ENCODE results near the gene UBE4B. TPM values are rescaled to one million over a fixed set of nuclear protein-coding genes. Genes with fewer than 3 reads are reported as not detected.
A peak's percentile ranks its signal among the peaks of the same experiment; 100 is the strongest.

The UBE4B gene
- total and polyA plus RNA-seq, 7 donors: 10.2 to 124 (median 47.8) TPM

GRCh38 chr1:10108134-10108663 is 75.4 kb downstream of the UBE4B start:
- 85 to 91% methylated on average over 8 of the region's 8 CpGs for WGBS, 2 donors
- Histone ChIP-seq H3K27ac (peak overlapping the region; percentile 71 to 93 (median 84)), H3K36me3 (peaks cover 28 to 37% (median 32%) of the 10 kb centered on the region in 4 donors), H3K4me1 (peaks cover 0 to 41% (median 29%) of the 10 kb centered on the region in 4 donors), H3K9me3 (no peaks in the 10 kb centered on the region), H3K27me3 (no peaks in the 10 kb centered on the region), H3K4me3 (peak overlapping the region in 1 of 4 donors; percentile 12)
- DNase-seq: no peak
- intact Hi-C loops (cut with DNase I): loop anchor here (2.0 to 5.0 kb wide), 3 partner anchors 41 to 104 kb away; partner anchors contain the start of genes KIF1B and UBE4B
- TF ChIP-seq, protein P1, sequence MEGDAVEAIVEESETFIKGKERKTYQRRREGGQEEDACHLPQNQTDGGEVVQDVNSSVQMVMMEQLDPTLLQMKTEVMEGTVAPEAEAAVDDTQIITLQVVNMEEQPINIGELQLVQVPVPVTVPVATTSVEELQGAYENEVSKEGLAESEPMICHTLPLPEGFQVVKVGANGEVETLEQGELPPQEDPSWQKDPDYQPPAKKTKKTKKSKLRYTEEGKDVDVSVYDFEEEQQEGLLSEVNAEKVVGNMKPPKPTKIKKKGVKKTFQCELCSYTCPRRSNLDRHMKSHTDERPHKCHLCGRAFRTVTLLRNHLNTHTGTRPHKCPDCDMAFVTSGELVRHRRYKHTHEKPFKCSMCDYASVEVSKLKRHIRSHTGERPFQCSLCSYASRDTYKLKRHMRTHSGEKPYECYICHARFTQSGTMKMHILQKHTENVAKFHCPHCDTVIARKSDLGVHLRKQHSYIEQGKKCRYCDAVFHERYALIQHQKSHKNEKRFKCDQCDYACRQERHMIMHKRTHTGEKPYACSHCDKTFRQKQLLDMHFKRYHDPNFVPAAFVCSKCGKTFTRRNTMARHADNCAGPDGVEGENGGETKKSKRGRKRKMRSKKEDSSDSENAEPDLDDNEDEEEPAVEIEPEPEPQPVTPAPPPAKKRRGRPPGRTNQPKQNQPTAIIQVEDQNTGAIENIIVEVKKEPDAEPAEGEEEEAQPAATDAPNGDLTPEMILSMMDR (IDR thresholded peaks at IDR 0.05): no peak
- peak in 1 of 4 donors; percentile 43 for TF ChIP-seq EP300 (IDR thresholded peaks at IDR 0.05)
- peak in 1 of 4 donors; percentile 50 for TF ChIP-seq POLR2AphosphoS5 (IDR thresholded peaks at IDR 0.05)

GRCh38 chr1:10108948-10109708 is 76.4 kb downstream of the UBE4B start:
- WGBS, 2 donors: 90% methylated on average over 11 of the region's 11 CpGs
- Histone ChIP-seq H3K4me3 (peak overlapping the region in 2 of 4 donors; percentile 4 to 12), H3K27me3 (no peaks in the 10 kb centered on the region), H3K9me3 (no peaks in the 10 kb centered on the region), H3K27ac (peak overlapping the region; percentile 71 to 93 (median 84)), H3K36me3 (peaks cover 21 to 33% (median 24%) of the 10 kb centered on the region in 4 donors), H3K4me1 (peaks cover 0 to 41% (median 29%) of the 10 kb centered on the region in 4 donors)
- DNase-seq: no peak
- intact Hi-C loops (cut with DNase I): loop anchor here (2.0 to 5.0 kb wide), 3 partner anchors 42 to 103 kb away; partner anchors contain the start of genes KIF1B and UBE4B
- no peak for TF ChIP-seq POLR2A (IDR thresholded peaks at IDR 0.05)
- peak in 3 of 4 donors; percentile 28 to 51 (median 38) for TF ChIP-seq POLR2AphosphoS5 (IDR thresholded peaks at IDR 0.05)
- TF ChIP-seq EP300 (IDR thresholded peaks at IDR 0.05): peak in 3 of 4 donors; percentile 8 to 52 (median 26)
- TF ChIP-seq, protein P1 (IDR thresholded peaks at IDR 0.05): no peak

DNA sequence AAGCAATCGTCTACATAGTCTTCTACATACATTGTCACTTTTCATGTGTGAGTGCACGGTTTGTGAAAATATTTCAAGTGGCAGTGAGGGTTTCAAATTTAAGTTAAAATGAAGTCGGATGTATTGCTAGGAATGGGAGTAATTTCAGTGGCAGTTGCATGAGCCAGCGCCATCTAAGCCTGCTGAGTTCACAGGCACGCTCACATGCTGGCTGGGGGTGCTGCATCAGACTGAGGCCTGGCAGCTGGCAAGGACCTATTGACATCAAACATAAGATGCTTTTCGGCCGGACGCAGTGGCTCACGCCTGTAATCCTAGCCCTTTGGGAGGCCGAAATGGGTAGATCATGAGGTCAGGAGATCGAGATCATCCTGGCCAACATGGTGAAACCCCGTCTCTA is 80.7 kb downstream of the UBE4B start:
- no peaks in the 10 kb centered on the region for H3K9me3 ChIP-seq
- WGBS, 2 donors: 97 to 98% methylated on average over 12 of the region's 12 CpGs
- no peak overlapping the region for H3K4me3 ChIP-seq
- H3K27me3 ChIP-seq: no peaks in the 10 kb centered on the region
- H3K36me3 ChIP-seq: peaks cover 0 to 37% (median 2%) of the 10 kb centered on the region in 4 donors
- H3K27ac ChIP-seq: no peak overlapping the region
- intact Hi-C loops (cut with DNase I): no loop called here
- peaks cover 0 to 31% (median 28%) of the 10 kb centered on the region in 4 donors for H3K4me1 ChIP-seq
- TF ChIP-seq EP300 (IDR thresholded peaks at IDR 0.05): no peak
- TF ChIP-seq POLR2A (IDR thresholded peaks at IDR 0.05): no peak
- TF ChIP-seq, protein P1 (IDR thresholded peaks at IDR 0.05): no peak
- no peak for TF ChIP-seq POLR2AphosphoS5 (IDR thresholded peaks at IDR 0.05)
- DNase-seq: no peak

- H3K27ac ChIP-seq: no peak overlapping the region
- H3K4me1 ChIP-seq: peaks cover 0 to 22% (median 18%) of the 10 kb centered on the region in 4 donors
- no peak overlapping the region for H3K4me3 ChIP-seq
- intact Hi-C loops (cut with DNase I): no loop called here
- DNase-seq: no peak
- 94 to 96% methylated on average over 6 of the region's 6 CpGs for WGBS, 2 donors
- H3K27me3 ChIP-seq: no peaks in the 10 kb centered on the region
- H3K36me3 ChIP-seq: peaks cover 0 to 45% (median 6%) of the 10 kb centered on the region in 4 donors
- TF ChIP-seq POLR2AphosphoS5 (IDR thresholded peaks at IDR 0.05): no peak
- TF ChIP-seq POLR2A (IDR thresholded peaks at IDR 0.05): no peak
- H3K9me3 ChIP-seq: no peaks in the 10 kb centered on the region
Measured at GRCh38 chr1:10114746-10115145, 82.0 kb downstream of the UBE4B start.

DNA sequence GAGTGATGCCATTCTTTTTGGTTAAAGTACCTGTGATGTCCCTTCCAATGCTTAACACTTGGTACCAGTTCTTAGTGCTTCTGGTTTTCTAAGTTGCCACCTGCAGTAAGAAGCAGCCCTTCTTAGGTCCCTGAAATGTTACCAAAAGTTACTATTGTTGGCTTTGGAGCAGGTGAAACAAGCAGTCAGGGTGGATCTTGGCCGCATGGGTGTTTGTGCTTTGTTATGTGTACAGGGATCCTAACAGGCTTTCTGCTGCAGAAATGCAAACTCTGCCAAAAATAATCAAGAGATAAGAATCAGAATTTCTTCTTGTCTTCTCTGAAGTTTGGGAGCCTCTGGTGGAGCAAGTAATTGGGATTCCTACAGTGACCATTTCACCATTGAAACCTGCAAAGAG is 84.4 kb downstream of the UBE4B start:
- peak overlapping the region; percentile 74 to 79 (median 77) for H3K27ac ChIP-seq
- intact Hi-C loops (cut with DNase I): no loop called here
- 77 to 98% methylated on average over 1 of the region's 1 CpG for WGBS, 2 donors
- DNase-seq: no peak
- no peaks in the 10 kb centered on the region for H3K9me3 ChIP-seq
- no peak overlapping the region for H3K4me3 ChIP-seq
- TF ChIP-seq POLR2AphosphoS5 (IDR thresholded peaks at IDR 0.05) (no peak), EP300 (IDR thresholded peaks at IDR 0.05) (no peak), POLR2A (IDR thresholded peaks at IDR 0.05) (no peak)
- TF ChIP-seq, protein P1 (IDR thresholded peaks at IDR 0.05): no peak
- peaks cover 0 to 25% (median 15%) of the 10 kb centered on the region in 4 donors for H3K4me1 ChIP-seq
- no peaks in the 10 kb centered on the region for H3K27me3 ChIP-seq
- H3K36me3 ChIP-seq: peaks cover 0 to 69% (median 5%) of the 10 kb centered on the region in 4 donors

All from sigmoid colon (tissue), 7 donors.